Upper lobe of right lung (tissue), 1 donor: ENCODE data around the gene NFKBIA. TPM values are rescaled to one million over a fixed set of nuclear protein-coding genes. Genes with fewer than 3 reads are reported as not detected.
A peak's percentile ranks its signal among the peaks of the same experiment; 100 is the strongest.

ENCODE experiments used
- ATAC-seq: fragments of 200-7000 bp; cut with Tn5 transposase; one replicate; pipeline ENCODE4 v1.9.1; 2020; ENCODE audit warnings: mild to moderate bottlenecking, moderate library complexity
- DNase-seq: peaks from one replicate; pipeline ENCODE4 v3.0.0-alpha.2; 2020
- H3K27ac ChIP-seq: fragments of 200-600 bp; one replicate; pipeline ENCODE4 v1.8.0; 2022
- H3K27me3 ChIP-seq: fragments of 200-600 bp; one replicate; pipeline ENCODE4 v1.8.0; 2022; ENCODE audit warnings: mild to moderate bottlenecking
- H3K36me3 ChIP-seq: fragments of 200-600 bp; one replicate; pipeline ENCODE4 v1.8.0; 2022
- H3K4me1 ChIP-seq: fragments of 200-600 bp; one replicate; pipeline ENCODE4 v1.8.0; 2022
- H3K4me3 ChIP-seq: fragments of 200-600 bp; one replicate; pipeline ENCODE4 v1.8.0; 2022; ENCODE audit warnings: mild to moderate bottlenecking
- H3K9me3 ChIP-seq: fragments of 200-600 bp; one replicate; pipeline ENCODE4 v1.8.0; 2022
- intact Hi-C: fragments of 100-400 bp; cut with DNase I; formaldehyde crosslinking; loops from one replicate; pipeline ENCODE4 v1.11.0; 2022
- total RNA-seq: library from RNA; stranded (reverse); fragmentation: NEBNext Ultra II Directional; extraction: Animal tissue kit (Norgen Biotek cat#: 25700); gene quantifications from one replicate; pipeline ENCODE4 v1.2.1, GENCODE V29; 2021
- TF ChIP-seq, protein P1 (sequence below): fragments of 200-600 bp; IDR thresholded peaks from one replicate; pipeline ENCODE4 v1.8.0; 2022; ENCODE audit warnings: antibody characterized with exemption
- donor health status: DM: no; HTN: yes; CAD: no; lungs with severe emphysema.

The NFKBIA gene
- total RNA-seq, 1 donor from 2014 or later, result 361 TPM

DNA sequence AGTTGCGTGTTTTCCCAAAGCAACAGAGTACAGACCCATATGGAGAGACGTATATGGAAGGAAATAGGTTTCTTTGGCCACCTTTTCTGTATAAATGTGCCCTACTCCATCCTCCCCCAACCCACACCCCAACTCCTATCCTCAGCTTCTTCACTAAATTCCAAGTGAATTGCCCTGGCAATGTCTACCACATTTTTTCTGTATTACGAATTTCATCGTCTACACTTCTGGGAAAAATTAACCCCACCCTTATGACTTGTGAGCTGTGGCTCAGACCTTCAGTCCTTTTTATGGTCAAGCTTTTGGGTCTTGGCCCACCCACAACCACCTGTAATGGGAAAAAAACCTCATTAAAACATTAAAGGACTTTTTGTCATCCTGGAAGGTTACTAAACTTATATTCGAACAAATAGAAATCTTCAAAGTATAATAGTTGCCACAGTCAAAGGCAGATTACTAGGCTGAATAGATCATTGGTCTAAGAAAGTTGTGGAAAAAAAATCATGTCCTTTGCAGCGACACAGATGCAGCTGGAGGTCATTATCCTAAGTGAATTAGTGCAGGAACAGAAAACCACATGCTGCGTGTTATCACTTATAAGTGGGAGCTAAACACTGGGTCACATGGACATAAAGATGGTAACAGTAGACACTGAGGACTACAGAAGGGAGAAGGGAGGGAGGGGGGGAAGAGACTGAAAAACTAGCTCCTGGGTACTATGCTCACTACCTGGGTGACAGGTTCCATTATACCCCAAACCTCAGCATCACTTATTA lies 15.7 kb upstream of the NFKBIA start:
- no peak overlapping the region for H3K4me3 ChIP-seq
- peaks cover 9% of the 10 kb centered on the region for H3K4me1 ChIP-seq
- TF ChIP-seq, protein P1, sequence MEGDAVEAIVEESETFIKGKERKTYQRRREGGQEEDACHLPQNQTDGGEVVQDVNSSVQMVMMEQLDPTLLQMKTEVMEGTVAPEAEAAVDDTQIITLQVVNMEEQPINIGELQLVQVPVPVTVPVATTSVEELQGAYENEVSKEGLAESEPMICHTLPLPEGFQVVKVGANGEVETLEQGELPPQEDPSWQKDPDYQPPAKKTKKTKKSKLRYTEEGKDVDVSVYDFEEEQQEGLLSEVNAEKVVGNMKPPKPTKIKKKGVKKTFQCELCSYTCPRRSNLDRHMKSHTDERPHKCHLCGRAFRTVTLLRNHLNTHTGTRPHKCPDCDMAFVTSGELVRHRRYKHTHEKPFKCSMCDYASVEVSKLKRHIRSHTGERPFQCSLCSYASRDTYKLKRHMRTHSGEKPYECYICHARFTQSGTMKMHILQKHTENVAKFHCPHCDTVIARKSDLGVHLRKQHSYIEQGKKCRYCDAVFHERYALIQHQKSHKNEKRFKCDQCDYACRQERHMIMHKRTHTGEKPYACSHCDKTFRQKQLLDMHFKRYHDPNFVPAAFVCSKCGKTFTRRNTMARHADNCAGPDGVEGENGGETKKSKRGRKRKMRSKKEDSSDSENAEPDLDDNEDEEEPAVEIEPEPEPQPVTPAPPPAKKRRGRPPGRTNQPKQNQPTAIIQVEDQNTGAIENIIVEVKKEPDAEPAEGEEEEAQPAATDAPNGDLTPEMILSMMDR, result no peak
- intact Hi-C loops, result no loop called here
- ATAC-seq (no peak), DNase-seq (no peak)
- H3K27ac ChIP-seq, result no peak overlapping the region
- H3K27me3 ChIP-seq, result no peaks in the 10 kb centered on the region
- no peaks in the 10 kb centered on the region for H3K36me3 ChIP-seq
- H3K9me3 ChIP-seq, result no peaks in the 10 kb centered on the region

DNA sequence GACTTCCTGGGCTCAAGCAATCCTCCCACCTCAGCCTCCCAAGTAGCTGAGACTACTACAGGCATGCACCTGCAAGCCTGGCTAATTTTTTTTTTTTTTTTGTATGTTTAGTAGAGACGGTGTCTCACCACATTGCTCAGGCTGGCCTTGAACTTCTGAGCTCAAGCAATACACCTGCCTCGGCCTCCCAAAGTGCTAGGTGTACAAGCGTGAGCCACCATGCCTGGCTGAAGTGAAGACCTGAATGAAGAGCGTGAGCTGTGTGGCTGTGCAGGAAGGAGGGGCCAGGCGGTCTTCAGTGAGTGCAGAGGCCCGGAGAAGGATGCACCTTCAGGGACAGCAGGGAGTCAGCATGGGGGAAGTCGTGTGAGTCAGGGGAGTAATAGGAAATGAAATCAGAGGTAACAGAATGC lies 14.9 kb upstream of the NFKBIA start:
- no peak overlapping the region for H3K27ac ChIP-seq
- ATAC-seq, result no peak
- intact Hi-C loops, result loop anchor here (5.0 to 10.0 kb wide), 2 partner anchors 205 to 282 kb away; no protein-coding TSS in a partner anchor

GRCh38 chr14:35418093-35418492 lies 13.5 kb upstream of the NFKBIA start:
- no peak overlapping the region for H3K4me3 ChIP-seq
- no peak overlapping the region for H3K27ac ChIP-seq
- DNase-seq, result no peak
- no peaks in the 10 kb centered on the region for H3K27me3 ChIP-seq
- no peak for ATAC-seq
- H3K4me1 ChIP-seq, result peaks cover 16% of the 10 kb centered on the region
- TF ChIP-seq, protein P1, result no peak
- intact Hi-C loops, result loop anchor here (5.0 to 10.0 kb wide), 2 partner anchors 203 to 281 kb away; no protein-coding TSS in a partner anchor
- H3K9me3 ChIP-seq, result no peaks in the 10 kb centered on the region
- H3K36me3 ChIP-seq, result no peaks in the 10 kb centered on the region

More for the DNA sequence above, 14.9 kb upstream of the NFKBIA start:
- TF ChIP-seq, protein P1, result no peak
- no peak for DNase-seq
- no peaks in the 10 kb centered on the region for H3K9me3 ChIP-seq
- no peak overlapping the region for H3K4me3 ChIP-seq
- no peaks in the 10 kb centered on the region for H3K27me3 ChIP-seq
- peaks cover 12% of the 10 kb centered on the region for H3K4me1 ChIP-seq
- H3K36me3 ChIP-seq, result no peaks in the 10 kb centered on the region

DNA sequence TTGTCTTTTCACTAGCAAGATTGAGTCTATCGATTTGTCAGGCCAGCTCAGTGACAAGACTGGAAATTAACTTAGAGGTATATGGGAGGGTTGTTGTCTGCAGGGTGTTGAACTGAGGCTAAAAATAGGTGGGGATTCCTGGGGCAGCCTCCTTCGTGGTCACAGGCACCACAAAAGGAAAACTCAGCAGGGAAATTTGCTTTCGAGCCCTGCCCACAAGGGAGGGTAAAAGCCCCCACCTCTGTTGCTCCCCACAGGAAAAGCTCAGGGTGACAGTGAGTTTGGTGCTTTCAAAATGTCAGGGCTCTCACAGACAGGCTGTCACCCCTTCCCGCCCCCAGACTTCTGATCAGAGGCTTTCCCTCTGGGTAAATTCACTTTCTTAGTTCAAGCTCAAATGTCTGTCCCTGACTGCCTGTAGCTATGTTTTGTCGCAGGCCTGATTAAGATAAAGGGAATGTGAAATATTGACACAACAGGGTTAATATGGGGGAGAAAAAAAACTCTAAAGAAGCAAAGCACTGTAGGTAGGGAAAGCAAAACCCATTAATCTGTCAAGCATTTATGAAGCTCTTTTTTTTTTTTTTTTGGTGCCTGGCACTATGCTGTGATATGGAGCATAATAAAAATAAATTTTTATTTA lies 11.7 kb upstream of the NFKBIA start:
- Histone ChIP-seq H3K27me3 (no peaks in the 10 kb centered on the region), H3K4me3 (no peak overlapping the region), H3K27ac (peak overlapping the region; percentile 18), H3K36me3 (no peaks in the 10 kb centered on the region), H3K4me1 (peaks cover 23% of the 10 kb centered on the region), H3K9me3 (no peaks in the 10 kb centered on the region)
- TF ChIP-seq, protein P1, result no peak
- DNase-seq (no peak), ATAC-seq (no peak)
- intact Hi-C loops, result loop anchor here (5.0 to 10.0 kb wide), 2 partner anchors 201 to 279 kb away; no protein-coding TSS in a partner anchor

- TF ChIP-seq, protein P1, result no peak
- no peak overlapping the region for H3K4me3 ChIP-seq
- H3K4me1 ChIP-seq, result peaks cover 18% of the 10 kb centered on the region
- ATAC-seq (peak; percentile 60), DNase-seq (no peak)
- H3K36me3 ChIP-seq, result no peaks in the 10 kb centered on the region
- no peaks in the 10 kb centered on the region for H3K9me3 ChIP-seq
- peak overlapping the region; percentile 55 for H3K27ac ChIP-seq
- H3K27me3 ChIP-seq, result no peaks in the 10 kb centered on the region
- intact Hi-C loops, result loop anchor here (10.0 kb wide), 1 partner anchor 200 kb away; no protein-coding TSS in a partner anchor
Observed at GRCh38 chr14:35414365-35414764, 9.8 kb upstream of the NFKBIA start.
